ENCODE data around the gene IDH3G. TPM values are rescaled to one million over a fixed set of nuclear protein-coding genes. Genes with fewer than 3 reads are reported as not detected.

The IDH3G gene
- total and polyA plus RNA-seq, 2 of the 8 experiments (the other 6 are each of a cell fraction or from before 2014, with no cell fraction given): 39.4 to 66.7 TPM

GRCh38 chrX:153831429-153832150 lies 37.4 kb upstream of the IDH3G start (continued):
- TF ChIP-seq CHD7 (IDR thresholded peaks at IDR 0.05; ENCODE audit: insufficient replicate concordance, low read length): no peak
- TF ChIP-seq NRF1 (IDR thresholded peaks at IDR 0.05; ENCODE audit: low read depth, low read length): no peak
- no peak for TF ChIP-seq ASH2L (IDR thresholded peaks at IDR 0.05; ENCODE audit: low read length)
- TF ChIP-seq TEAD4 (IDR thresholded peaks at IDR 0.05; ENCODE audit: low read depth, low read length): no peak
- TF ChIP-seq, protein P1, sequence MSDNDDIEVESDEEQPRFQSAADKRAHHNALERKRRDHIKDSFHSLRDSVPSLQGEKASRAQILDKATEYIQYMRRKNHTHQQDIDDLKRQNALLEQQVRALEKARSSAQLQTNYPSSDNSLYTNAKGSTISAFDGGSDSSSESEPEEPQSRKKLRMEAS (IDR thresholded peaks at IDR 0.05): no peak

All from H1 (cell line).